ENCODE results near the gene TAF11L4. TPM values are rescaled to one million over a fixed set of nuclear protein-coding genes. Genes with fewer than 3 reads are reported as not detected.
A peak's percentile ranks its signal among the peaks of the same experiment; 100 is the strongest.
"Not testable (repeated sequence)": the region's sequence is repeated elsewhere in the genome, so short reads cannot be mapped to it uniquely, and the experiment has no call there.

The TAF11L4 gene
- total RNA-seq, 1 donor from 2014 or later = not detected

- Mint-ChIP-seq H3K9me3 (ENCODE audit: unreplicated experiment) (no peaks in the 10 kb centered on the region), H3K27ac (ENCODE audit: unreplicated experiment) (no peak overlapping the region), H3K4me1 (ENCODE audit: unreplicated experiment) (no peaks in the 10 kb centered on the region), H3K4me3 (ENCODE audit: unreplicated experiment) (no peak overlapping the region), H3K36me3 (ENCODE audit: low read depth, unreplicated experiment) (no peaks in the 10 kb centered on the region), H3K27me3 (ENCODE audit: unreplicated experiment) (peaks cover 2% of the 10 kb centered on the region)
- TF ChIP-seq CTCF (IDR thresholded peaks at IDR 0.05; ENCODE audit: unreplicated experiment) = no peak
- no peak for DNase-seq (ENCODE audit: low spot score)
Observed at GRCh38 chr5:17487174-17487512, 34.5 kb upstream of the TAF11L4 start.

GRCh38 chr5:17491257-17491656, 30.3 kb upstream of the TAF11L4 start:
- not testable (repeated sequence) for H3K9me3 Mint-ChIP-seq (ENCODE audit: unreplicated experiment); DNase-seq (ENCODE audit: low spot score); H3K36me3 Mint-ChIP-seq (ENCODE audit: low read depth, unreplicated experiment); H3K27me3 Mint-ChIP-seq (ENCODE audit: unreplicated experiment); H3K4me1 Mint-ChIP-seq (ENCODE audit: unreplicated experiment); H3K4me3 Mint-ChIP-seq (ENCODE audit: unreplicated experiment)
- H3K27ac Mint-ChIP-seq (ENCODE audit: unreplicated experiment) = peak overlapping the region; percentile 20

GRCh38 chr5:17492770-17493169, 28.8 kb upstream of the TAF11L4 start:
- H3K27me3 Mint-ChIP-seq (ENCODE audit: unreplicated experiment) = peaks cover 6% of the 10 kb centered on the region
- TF ChIP-seq CTCF (IDR thresholded peaks at IDR 0.05; ENCODE audit: unreplicated experiment) = no peak
- DNase-seq (ENCODE audit: low spot score) = no peak
- H3K27ac Mint-ChIP-seq (ENCODE audit: unreplicated experiment) = no peak overlapping the region
- no peaks in the 10 kb centered on the region for H3K4me1 Mint-ChIP-seq (ENCODE audit: unreplicated experiment)
- no peaks in the 10 kb centered on the region for H3K9me3 Mint-ChIP-seq (ENCODE audit: unreplicated experiment)
- H3K36me3 Mint-ChIP-seq (ENCODE audit: low read depth, unreplicated experiment) = no peaks in the 10 kb centered on the region
- no peak overlapping the region for H3K4me3 Mint-ChIP-seq (ENCODE audit: unreplicated experiment)

- Mint-ChIP-seq H3K27ac (ENCODE audit: unreplicated experiment) (no peak overlapping the region), H3K36me3 (ENCODE audit: low read depth, unreplicated experiment) (no peaks in the 10 kb centered on the region), H3K9me3 (ENCODE audit: unreplicated experiment) (no peaks in the 10 kb centered on the region), H3K4me1 (ENCODE audit: unreplicated experiment) (no peaks in the 10 kb centered on the region), H3K4me3 (ENCODE audit: unreplicated experiment) (no peak overlapping the region), H3K27me3 (ENCODE audit: unreplicated experiment) (peaks cover 3% of the 10 kb centered on the region)
- DNase-seq (ENCODE audit: low spot score) = no peak
- TF ChIP-seq CTCF (IDR thresholded peaks at IDR 0.05; ENCODE audit: unreplicated experiment) = no peak
Observed at GRCh38 chr5:17497446-17497845, 24.2 kb upstream of the TAF11L4 start.

GRCh38 chr5:17497931-17498330, 23.7 kb upstream of the TAF11L4 start, which contains the start of gene TAF11L2:
TAF11L2 (plus strand) TSS chr5:17498231.
- not testable (repeated sequence) for H3K4me3 Mint-ChIP-seq (ENCODE audit: unreplicated experiment); H3K4me1 Mint-ChIP-seq (ENCODE audit: unreplicated experiment); H3K9me3 Mint-ChIP-seq (ENCODE audit: unreplicated experiment); H3K27me3 Mint-ChIP-seq (ENCODE audit: unreplicated experiment); H3K27ac Mint-ChIP-seq (ENCODE audit: unreplicated experiment); DNase-seq (ENCODE audit: low spot score); H3K36me3 Mint-ChIP-seq (ENCODE audit: low read depth, unreplicated experiment)

- no peak for DNase-seq (ENCODE audit: low spot score)
- Mint-ChIP-seq H3K4me3 (ENCODE audit: unreplicated experiment) (no peak overlapping the region), H3K9me3 (ENCODE audit: unreplicated experiment) (no peaks in the 10 kb centered on the region), H3K36me3 (ENCODE audit: low read depth, unreplicated experiment) (no peaks in the 10 kb centered on the region), H3K4me1 (ENCODE audit: unreplicated experiment) (no peaks in the 10 kb centered on the region), H3K27me3 (ENCODE audit: unreplicated experiment) (no peaks in the 10 kb centered on the region), H3K27ac (ENCODE audit: unreplicated experiment) (no peak overlapping the region)
- TF ChIP-seq CTCF (IDR thresholded peaks at IDR 0.05; ENCODE audit: unreplicated experiment) = no peak
Observed at GRCh38 chr5:17511775-17512325, 9.8 kb upstream of the TAF11L4 start.

- not testable (repeated sequence) for H3K4me1 Mint-ChIP-seq (ENCODE audit: unreplicated experiment); H3K4me3 Mint-ChIP-seq (ENCODE audit: unreplicated experiment); H3K27ac Mint-ChIP-seq (ENCODE audit: unreplicated experiment); H3K27me3 Mint-ChIP-seq (ENCODE audit: unreplicated experiment); H3K36me3 Mint-ChIP-seq (ENCODE audit: low read depth, unreplicated experiment); H3K9me3 Mint-ChIP-seq (ENCODE audit: unreplicated experiment); DNase-seq (ENCODE audit: low spot score)
Observed at GRCh38 chr5:17517526-17517925, 4.1 kb upstream of the TAF11L4 start.

GRCh38 chr5:17518067-17518466, 3.5 kb upstream of the TAF11L4 start, which contains the start of gene TAF11L3:
TAF11L3 (plus strand) TSS chr5:17518367.
- not testable (repeated sequence) for DNase-seq (ENCODE audit: low spot score); H3K4me1 Mint-ChIP-seq (ENCODE audit: unreplicated experiment); H3K27me3 Mint-ChIP-seq (ENCODE audit: unreplicated experiment); H3K27ac Mint-ChIP-seq (ENCODE audit: unreplicated experiment); H3K9me3 Mint-ChIP-seq (ENCODE audit: unreplicated experiment); H3K4me3 Mint-ChIP-seq (ENCODE audit: unreplicated experiment); H3K36me3 Mint-ChIP-seq (ENCODE audit: low read depth, unreplicated experiment)

GRCh38 chr5:17519508-17519907, 2.1 kb upstream of the TAF11L4 start:
- not testable (repeated sequence) for H3K27me3 Mint-ChIP-seq (ENCODE audit: unreplicated experiment); H3K4me3 Mint-ChIP-seq (ENCODE audit: unreplicated experiment); H3K4me1 Mint-ChIP-seq (ENCODE audit: unreplicated experiment); DNase-seq (ENCODE audit: low spot score); H3K9me3 Mint-ChIP-seq (ENCODE audit: unreplicated experiment); H3K27ac Mint-ChIP-seq (ENCODE audit: unreplicated experiment); H3K36me3 Mint-ChIP-seq (ENCODE audit: low read depth, unreplicated experiment)
